HG03280 (cell line): ENCODE results near the gene KBTBD12.
"Not testable (repeated sequence)": the region's sequence is repeated elsewhere in the genome, so short reads cannot be mapped to it uniquely, and the experiment has no call there.

Source experiments
- ATAC-seq: cut with Tn5 transposase; IDR thresholded peaks from one replicate; pipeline ENCODE4 v1.9.1; 2021; ENCODE audit warnings: mild to moderate bottlenecking, moderate library complexity; ENCODE audit not compliant: unreplicated experiment

KBTBD12 gene, protein sequence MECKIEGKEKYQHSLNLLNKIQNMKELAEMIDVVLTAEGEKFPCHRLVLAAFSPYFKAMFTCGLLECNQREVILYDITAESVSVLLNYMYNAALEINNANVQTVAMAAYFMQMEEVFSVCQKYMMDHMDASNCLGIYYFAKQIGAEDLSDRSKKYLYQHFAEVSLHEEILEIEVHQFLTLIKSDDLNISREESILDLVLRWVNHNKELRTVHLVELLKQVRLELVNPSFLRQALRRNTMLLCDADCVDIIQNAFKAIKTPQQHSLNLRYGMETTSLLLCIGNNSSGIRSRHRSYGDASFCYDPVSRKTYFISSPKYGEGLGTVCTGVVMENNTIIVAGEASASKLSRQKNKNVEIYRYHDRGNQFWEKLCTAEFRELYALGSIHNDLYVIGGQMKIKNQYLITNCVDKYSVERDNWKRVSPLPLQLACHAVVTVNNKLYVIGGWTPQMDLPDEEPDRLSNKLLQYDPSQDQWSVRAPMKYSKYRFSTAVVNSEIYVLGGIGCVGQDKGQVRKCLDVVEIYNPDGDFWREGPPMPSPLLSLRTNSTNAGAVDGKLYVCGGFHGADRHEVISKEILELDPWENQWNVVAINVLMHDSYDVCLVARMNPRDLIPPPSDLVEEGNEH

GRCh38 chr3:127915115-127915936, at the start of gene KBTBD12:
Gene KBTBD12, plus strand, starts transcription at chr3:127915232. Its CDS starts 7,830 bp downstream, at chr3:127923062.
- ATAC-seq: no peak

GRCh38 chr3:127865941-127866340, 49.1 kb upstream of the KBTBD12 start:
- no peak for ATAC-seq

GRCh38 chr3:127867412-127867811, 47.6 kb upstream of the KBTBD12 start:
- no peak for ATAC-seq

DNA sequence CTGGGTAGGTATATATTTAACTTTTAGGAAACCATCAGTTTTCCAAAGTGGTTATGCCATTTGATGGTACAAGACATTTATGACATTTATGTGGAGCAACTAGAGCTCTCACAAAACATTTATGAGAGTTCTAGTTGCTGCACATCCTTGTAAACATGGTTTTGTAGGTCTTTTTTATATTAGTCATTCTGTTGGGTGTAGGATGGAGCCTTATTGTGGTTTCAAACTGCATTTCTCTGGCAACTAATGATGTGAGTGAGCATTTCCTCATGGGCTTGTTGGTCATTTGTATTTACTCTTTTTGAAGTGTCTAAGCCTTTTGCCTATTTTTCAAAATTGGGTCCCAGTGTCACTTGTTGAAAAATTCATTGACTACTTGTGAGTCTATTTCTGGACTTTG, 47.0 kb upstream of the KBTBD12 start:
- no peak for ATAC-seq

DNA sequence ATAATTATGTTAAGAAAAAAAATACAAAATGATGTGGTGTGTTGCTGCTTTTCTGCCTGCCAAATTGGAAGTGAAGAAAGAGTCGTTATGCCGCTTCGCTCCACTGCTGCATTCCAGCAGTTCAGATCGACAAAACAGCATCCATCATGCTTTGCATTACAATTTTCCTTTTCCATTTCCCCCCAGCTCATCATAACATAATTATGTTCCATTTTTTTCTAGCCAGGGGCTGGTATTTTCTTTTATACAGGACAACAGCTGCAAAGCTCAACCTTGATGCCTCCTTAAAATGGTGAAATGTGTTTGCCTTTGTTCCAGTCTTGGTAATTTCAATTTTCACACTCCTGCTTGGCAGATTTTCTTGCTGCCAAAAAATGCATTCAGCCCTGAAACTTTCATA, 44.9 kb upstream of the KBTBD12 start:
- ATAC-seq: no peak

GRCh38 chr3:127874097-127874496, 40.9 kb upstream of the KBTBD12 start:
- not testable (repeated sequence) for ATAC-seq

DNA sequence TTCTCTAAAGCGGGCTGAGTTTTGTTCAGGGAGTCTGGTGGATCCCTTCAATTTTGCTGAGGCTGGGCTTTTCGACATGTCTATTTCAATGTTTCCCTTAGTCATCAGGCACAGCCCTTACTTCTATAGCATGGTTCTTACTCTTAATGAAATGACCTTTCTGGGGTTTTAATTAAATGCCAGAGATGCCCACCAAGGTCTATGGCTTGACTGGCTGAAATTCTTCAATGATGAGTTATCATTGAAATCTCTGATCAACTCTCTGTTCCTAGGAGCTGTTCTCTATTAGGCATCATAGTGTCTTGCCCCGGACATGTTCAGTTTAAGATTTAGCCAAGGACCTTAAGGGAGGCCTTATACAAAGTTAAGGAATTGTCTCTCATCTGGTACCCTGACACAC, 33.4 kb upstream of the KBTBD12 start:
- ATAC-seq: no peak

DNA sequence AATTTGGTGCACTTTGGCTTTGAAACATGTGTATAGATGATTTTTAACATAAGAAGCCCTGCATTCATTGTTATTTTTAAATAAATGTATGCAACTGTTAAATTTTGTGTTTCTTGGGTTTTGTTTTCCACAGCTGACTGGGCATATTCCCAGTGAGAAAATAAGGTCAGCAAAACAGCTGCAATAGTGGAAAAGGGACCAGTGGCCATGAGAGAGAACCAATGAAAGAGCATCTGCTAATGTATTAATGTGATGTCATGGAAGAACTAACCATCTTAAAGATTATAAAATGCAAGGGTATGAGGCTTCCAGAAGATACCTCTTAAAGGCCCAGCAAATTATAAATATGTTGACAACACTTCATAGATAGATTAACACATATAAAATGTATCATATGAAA, 31.0 kb upstream of the KBTBD12 start:
- no peak for ATAC-seq

DNA sequence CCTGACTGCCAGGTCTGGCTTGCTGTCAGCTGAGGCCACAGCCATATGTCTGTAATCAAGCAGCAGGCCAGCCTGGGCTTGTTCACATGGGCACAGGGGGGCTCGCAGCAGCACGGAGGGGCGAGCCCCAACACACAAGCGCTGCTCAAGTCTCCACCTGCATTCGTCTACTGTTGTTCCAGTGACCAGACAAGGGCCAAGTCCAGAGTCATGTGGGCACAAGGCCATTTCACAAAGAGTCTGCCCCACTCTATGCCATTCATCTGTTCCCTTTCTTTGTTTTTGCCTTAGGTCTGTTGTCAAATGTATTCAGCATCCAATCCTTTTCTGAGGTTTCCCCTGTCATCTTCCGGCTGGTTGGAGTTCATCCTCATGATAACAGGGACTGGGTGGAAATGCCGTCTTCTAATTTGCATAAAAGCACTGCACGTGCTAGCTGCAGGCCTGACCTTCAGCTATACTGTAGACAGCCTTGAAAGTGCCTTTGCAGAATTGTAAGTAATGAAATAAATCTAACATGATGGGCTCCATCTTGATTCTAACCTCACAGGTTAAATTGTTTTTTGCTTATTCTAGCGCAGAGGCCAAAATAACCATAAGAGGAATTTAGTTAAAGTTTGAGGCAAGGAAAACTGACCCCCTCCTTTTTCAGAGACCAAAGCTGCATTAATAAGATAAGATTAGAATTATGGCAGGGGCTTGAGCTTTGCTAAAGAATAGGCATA, 28.6 kb upstream of the KBTBD12 start:
- ATAC-seq: no peak

DNA sequence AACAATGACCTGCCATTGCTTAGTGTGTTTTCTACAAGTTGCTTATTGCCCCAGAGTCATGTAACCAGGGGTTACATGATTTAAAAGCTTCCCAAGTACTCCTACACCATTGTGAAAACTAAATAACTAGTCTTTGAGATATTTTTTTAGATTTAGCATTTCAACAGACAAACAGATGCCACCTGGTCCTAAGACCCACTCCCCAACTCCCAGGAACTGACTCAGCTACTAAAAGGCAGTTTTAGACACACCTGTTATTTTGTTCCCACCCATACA, 28.1 kb upstream of the KBTBD12 start:
- ATAC-seq: no peak

- ATAC-seq: no peak
These were observed 27.7 kb upstream of the KBTBD12 start for GRCh38 chr3:127887321-127887720.

GRCh38 chr3:127888156-127888555, 26.9 kb upstream of the KBTBD12 start:
- ATAC-seq: no peak

DNA sequence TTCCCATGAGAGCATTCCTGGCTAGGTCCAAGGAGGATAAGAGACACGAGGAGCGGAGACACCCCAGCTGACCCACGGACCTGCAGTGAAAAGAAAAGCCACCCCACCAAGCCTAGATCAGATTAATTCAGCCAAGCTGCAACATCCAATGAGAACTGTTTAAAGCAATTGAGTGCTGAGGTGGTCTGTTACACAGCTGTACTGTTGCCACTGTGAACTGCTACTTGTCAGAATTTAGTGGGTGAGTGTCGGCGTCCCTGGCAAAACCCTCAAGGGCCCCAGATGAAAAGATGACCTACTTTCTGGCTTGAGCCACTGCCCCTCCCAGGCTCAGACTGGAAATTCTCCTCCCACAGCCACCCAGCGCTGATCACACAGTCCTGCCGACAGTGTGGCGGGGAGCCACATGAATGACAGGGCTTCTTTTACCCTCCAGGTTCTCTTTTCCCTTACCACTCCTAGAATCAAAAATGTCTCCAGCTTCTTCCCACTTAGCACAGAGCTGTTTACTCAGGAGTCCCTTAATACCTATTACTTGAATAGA, 26.4 kb upstream of the KBTBD12 start:
- ATAC-seq: no peak

DNA sequence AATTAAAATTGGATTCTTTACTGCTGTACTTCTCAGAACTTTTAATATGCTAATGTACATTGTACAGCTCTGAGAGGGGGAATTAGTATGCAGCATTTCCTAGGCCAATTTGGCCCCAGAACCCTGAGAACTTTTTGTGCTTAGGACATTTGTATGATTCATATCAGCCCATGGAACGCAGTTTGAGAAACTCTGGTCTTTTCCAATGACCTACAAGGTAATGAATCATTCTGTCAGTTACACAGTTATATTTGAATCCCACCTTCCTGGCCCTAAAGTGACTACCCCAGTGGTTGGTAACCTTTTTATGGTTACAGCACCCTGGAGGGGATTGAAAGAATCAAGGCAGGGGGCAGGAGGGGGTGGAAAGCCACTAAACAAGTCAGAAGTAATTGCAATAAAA, 25.6 kb upstream of the KBTBD12 start:
- ATAC-seq: no peak

DNA sequence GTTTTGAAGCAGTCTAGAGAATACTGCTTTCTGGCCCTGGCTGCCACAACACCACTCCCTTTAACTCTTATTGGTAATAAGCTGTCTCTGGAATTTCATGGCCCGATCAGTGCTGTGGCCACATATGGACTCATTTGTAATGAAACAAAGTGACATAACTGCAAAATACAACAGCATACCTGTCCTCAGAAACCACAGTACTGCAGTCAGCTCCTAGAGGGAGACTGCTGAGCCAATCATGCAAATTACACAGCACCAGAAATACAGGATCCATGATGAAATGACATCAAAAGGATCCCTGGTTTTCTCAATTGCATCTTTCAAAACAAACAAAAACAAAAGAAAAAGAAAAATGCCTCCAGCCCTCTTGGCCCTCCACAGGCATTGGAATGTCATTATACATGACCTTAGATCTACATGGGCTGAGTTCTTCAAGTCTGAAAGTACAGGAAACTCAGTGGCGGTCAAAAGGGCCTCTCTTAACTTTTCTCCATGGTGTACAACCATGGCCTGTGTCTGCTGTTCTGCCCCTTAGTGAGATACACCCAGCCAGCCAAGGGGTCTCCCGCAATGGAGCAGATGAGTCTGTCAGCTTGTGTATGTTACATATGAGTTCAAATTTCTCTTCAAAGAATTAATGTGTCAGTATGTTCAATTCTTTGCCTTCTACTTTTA, 24.9 kb upstream of the KBTBD12 start:
- no peak for ATAC-seq

DNA sequence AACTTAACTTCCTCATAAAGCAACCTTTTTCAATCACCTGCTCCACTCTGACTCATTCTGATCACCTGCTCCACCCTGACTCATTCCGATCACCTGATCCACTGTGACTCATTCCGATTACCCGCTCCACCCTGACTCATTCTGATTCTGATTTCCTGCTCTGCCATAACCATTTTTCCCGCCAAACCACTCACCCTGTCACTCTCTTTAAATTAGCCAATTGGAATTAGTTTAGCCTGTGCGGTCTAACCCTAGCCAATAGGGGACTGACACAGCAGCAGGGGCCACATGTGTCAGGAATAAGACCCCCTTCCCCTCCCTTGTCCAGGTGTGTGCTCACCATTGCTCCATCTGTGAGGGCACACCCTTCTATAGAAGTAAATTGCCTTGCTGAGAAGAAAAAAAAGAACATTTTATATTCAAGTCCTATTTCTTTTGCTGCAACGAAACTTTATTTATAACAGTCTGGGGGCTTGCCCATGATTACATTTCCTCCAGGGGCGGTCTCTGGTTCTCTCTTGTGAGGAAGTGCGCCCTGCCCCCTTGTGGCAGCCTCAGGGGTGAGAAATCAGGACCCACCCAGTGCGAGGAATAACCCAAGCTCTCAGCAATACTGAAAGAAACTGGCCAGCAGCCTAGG, 24.3 kb upstream of the KBTBD12 start:
- ATAC-seq: not testable (repeated sequence)

GRCh38 chr3:127894481-127894880, 20.6 kb upstream of the KBTBD12 start:
- no peak for ATAC-seq

DNA sequence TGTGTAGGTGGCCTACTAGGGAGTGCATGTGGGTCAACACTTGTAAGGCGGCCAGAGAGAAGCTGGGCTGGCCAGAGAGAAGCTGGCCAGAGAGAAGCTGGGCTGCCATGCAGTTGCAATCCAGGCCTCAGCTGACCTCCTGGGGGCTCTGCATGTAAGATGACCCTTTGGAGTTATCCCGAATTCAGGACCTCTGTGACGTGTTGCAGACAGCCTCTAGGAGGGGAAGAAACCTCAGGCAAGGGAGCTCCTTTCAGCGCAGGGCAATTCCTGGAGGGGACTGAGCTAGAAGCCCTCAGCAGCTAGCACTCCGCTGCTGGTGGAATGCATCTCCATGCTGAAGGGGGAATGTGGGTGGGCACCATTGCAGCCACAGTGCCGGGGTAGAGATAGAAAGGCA, 15.8 kb upstream of the KBTBD12 start:
- no peak for ATAC-seq

DNA sequence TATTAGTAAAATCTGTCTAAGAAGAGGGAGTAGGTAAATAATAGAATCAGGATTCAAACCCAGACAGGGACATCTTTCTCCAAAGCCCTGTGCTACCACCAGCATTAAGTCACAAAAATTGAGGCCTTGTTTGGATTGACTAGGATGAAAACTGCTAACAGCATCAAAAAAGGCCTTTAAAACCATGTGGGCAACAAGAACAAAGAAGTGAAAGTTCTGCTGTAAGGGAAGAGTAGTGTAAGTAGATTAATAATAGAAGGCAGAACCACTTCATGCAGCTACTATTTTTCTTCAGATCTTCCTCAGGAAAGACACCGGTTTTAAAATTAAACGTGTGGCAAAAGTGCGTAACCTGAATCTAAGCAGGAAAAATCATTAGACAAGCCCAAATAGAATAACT, 15.3 kb upstream of the KBTBD12 start:
- ATAC-seq: no peak

DNA sequence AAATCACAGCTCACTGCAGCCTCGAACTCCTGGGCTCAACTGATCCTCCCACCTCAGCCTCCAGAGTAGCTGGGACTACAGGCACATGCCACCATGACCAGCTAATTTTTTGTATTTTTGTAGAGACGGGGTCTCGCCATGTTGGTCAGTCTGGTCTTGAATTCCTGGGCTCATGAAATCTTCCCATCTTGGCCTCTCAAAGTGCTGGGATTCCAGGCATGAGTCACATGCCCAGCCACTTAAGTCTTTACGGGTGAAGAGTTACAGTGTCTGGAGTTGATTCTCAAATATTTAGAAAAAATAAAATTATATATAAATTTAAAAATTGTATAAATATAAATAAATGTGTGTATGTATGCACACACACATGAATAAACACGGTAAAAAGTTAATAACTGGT, 14.5 kb upstream of the KBTBD12 start:
- no peak for ATAC-seq
